ENCODE results near the gene TRAPPC10. TPM values are rescaled to one million over a fixed set of nuclear protein-coding genes. Genes with fewer than 3 reads are reported as not detected.
A peak's percentile ranks its signal among the peaks of the same experiment; 100 is the strongest.

Gene TRAPPC10
- total RNA-seq, 2 experiments from 2014 or later = 98.1 to 101 TPM

DNA sequence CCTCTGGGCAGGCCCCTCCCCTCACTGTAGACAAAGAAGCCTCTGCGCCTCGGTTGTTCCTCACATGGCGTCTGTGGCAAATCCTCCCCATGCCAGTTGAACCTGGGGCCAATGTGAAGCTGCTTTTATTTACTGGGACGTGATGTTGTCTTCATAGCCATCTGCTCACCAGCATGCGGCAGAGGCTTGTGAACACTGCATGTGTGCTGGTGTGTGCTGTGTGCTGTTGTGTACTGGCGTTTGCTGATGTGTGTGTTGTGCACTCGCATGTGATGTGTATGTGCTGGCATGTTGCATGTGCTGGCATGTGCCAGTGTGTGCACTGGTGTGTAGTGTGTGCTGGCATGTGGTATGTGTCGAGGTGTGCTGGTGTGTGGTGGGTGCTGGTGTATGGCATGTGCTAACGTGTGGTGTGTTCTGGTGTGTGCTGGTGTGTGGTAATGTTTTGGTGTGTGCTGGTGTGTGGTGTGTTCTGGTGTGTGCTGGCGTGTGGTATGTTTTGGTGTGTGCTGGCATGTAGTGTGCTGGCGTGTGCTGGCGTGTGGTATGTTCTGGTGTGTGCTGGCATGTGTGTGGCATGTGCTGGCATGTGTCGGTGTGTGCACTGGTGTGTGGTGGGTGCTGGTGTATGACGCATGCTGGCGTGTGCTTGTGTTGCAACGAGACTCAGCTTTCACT lies 37.2 kb upstream of the TRAPPC10 start:
- H3K27me3 Mint-ChIP-seq = no peaks in the 10 kb centered on the region
- DNase-seq (peak in 1 of 14 experiments; percentile 13), ATAC-seq (ENCODE audit: poor library complexity) (peak; percentile 41)
- H3K36me3 ChIP-seq (ENCODE audit: insufficient read depth, low read length) = peaks cover 39% of the 10 kb centered on the region
- H3K4me3 Mint-ChIP-seq = no peak overlapping the region
- peaks cover 10% of the 10 kb centered on the region for H3K4me1 Mint-ChIP-seq (ENCODE audit: low read depth)
- H3K9me3 Mint-ChIP-seq = no peaks in the 10 kb centered on the region
- H3K4me3 ChIP-seq (ENCODE audit: low read length) = no peak overlapping the region
- peaks cover 66% of the 10 kb centered on the region for H3K36me3 Mint-ChIP-seq (ENCODE audit: low read depth)
- intact Hi-C loops (cut with DNase I, micrococcal nuclease) = loop anchor here (1.0 kb wide), 2 partner anchors 36 to 165 kb away; no protein-coding TSS in a partner anchor
- ChIA-PET CTCF (interaction anchor here (0.5 to 1.6 kb wide), 18 partner anchors 10 to 853 kb away, joined by 3 to 24 read pairs (median 3); no protein-coding TSS in a partner anchor), POLR2A (interaction anchor here (1.1 to 1.6 kb wide), 2 partner anchors 57 to 164 kb away, joined by 3 to 4 read pairs; no protein-coding TSS in a partner anchor)
- H3K9me3 ChIP-seq (ENCODE audit: control insufficient read depth in 1 of 2, insufficient read depth in 1 of 2, low read length in 2 of 2) = no peaks in the 10 kb centered on the region
- TF ChIP-seq, protein P1, sequence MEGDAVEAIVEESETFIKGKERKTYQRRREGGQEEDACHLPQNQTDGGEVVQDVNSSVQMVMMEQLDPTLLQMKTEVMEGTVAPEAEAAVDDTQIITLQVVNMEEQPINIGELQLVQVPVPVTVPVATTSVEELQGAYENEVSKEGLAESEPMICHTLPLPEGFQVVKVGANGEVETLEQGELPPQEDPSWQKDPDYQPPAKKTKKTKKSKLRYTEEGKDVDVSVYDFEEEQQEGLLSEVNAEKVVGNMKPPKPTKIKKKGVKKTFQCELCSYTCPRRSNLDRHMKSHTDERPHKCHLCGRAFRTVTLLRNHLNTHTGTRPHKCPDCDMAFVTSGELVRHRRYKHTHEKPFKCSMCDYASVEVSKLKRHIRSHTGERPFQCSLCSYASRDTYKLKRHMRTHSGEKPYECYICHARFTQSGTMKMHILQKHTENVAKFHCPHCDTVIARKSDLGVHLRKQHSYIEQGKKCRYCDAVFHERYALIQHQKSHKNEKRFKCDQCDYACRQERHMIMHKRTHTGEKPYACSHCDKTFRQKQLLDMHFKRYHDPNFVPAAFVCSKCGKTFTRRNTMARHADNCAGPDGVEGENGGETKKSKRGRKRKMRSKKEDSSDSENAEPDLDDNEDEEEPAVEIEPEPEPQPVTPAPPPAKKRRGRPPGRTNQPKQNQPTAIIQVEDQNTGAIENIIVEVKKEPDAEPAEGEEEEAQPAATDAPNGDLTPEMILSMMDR (IDR thresholded peaks at IDR 0.05) = no peak
- H3K27ac ChIP-seq (ENCODE audit: low read depth in 1 of 2, low read length in 2 of 2) = no peak overlapping the region
- H3K27ac Mint-ChIP-seq = peak overlapping the region; percentile 80
- H3K27me3 ChIP-seq (ENCODE audit: control insufficient read depth in 1 of 2, insufficient read depth in 2 of 2, low read length in 2 of 2) = no peaks in the 10 kb centered on the region
- peaks cover 5% of the 10 kb centered on the region for H3K4me1 ChIP-seq (ENCODE audit: insufficient read depth, low read length)

DNA sequence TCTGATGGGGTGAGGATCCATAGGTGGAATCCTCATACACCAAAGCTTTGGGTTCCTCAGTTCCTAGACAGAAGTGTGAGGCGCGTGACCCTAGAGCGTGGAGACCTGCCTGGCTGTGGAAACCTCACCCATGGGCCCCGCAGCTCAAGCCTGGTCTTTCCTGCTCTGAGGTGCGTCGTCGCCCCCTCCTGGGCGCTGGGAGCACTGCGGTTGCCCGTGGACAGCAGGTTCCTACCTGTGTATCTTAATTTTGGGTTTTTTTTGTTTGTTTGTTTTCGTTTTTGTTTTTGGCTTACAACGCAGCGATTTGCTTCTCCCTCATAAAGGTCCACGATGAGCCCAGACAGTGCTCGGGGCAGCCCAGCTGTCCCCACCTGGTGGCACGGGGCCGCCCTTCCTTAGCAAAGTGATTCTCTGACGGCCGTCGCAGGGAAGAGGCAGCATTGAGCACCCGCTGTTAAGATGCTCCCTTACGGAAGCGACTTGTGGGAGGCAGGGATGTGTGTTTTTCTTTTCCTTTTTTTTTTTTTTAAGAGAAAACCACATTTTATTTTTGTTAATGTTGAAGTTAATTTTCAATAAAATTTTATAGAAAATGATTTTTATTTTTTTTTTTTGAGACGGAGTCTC lies 36.5 kb upstream of the TRAPPC10 start:
- TF ChIP-seq, protein P1 (IDR thresholded peaks at IDR 0.05) = peak; percentile 90
- H3K27ac ChIP-seq (ENCODE audit: low read depth in 1 of 2, low read length in 2 of 2) = no peak overlapping the region
- no peak overlapping the region for H3K4me3 Mint-ChIP-seq
- CTCF ChIA-PET = interaction anchor here (0.5 to 1.6 kb wide), 18 partner anchors 9 to 853 kb away, joined by 3 to 24 read pairs (median 3); no protein-coding TSS in a partner anchor
- no peak overlapping the region for H3K4me3 ChIP-seq (ENCODE audit: low read length)
- intact Hi-C loops (cut with DNase I, micrococcal nuclease) = loop anchor here (1.0 kb wide), 2 partner anchors 36 to 165 kb away; no protein-coding TSS in a partner anchor
- peaks cover 60% of the 10 kb centered on the region for H3K36me3 Mint-ChIP-seq (ENCODE audit: low read depth)
- DNase-seq (peak; percentile 74 to 88 (median 80)), ATAC-seq (ENCODE audit: poor library complexity) (peak; percentile 97)
- POLR2A ChIA-PET = interaction anchor here (1.1 to 1.6 kb wide), 2 partner anchors 57 to 165 kb away, joined by 3 to 4 read pairs; no protein-coding TSS in a partner anchor
- peak overlapping the region; percentile 80 for H3K27ac Mint-ChIP-seq
- peaks cover 10% of the 10 kb centered on the region for H3K4me1 Mint-ChIP-seq (ENCODE audit: low read depth)
- H3K9me3 ChIP-seq (ENCODE audit: control insufficient read depth in 1 of 2, insufficient read depth in 1 of 2, low read length in 2 of 2) = no peaks in the 10 kb centered on the region
- no peaks in the 10 kb centered on the region for H3K9me3 Mint-ChIP-seq
- H3K27me3 Mint-ChIP-seq = no peaks in the 10 kb centered on the region
- peaks cover 5% of the 10 kb centered on the region for H3K4me1 ChIP-seq (ENCODE audit: insufficient read depth, low read length)
- H3K36me3 ChIP-seq (ENCODE audit: insufficient read depth, low read length) = peaks cover 36% of the 10 kb centered on the region
- H3K27me3 ChIP-seq (ENCODE audit: control insufficient read depth in 1 of 2, insufficient read depth in 2 of 2, low read length in 2 of 2) = no peaks in the 10 kb centered on the region

DNA sequence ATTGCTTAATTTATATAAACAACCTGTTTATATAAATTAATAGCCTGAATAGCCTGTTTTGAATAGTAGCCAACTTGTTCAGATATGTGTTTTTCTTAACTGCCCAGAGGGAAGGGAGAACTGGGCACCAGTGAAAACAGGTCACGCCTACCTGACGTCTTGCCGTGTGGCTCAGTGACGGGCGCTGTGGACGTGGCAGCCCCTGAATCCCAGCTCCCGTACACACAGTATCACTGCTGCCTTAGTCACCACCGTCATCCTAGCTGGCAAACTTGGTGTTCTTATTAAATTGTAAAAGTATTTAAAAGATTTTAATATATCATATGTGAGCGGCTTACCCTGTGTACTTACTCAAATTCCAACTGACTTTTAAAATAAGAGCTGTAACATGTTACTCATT lies 35.4 kb upstream of the TRAPPC10 start:
- TF ChIP-seq, protein P1 (IDR thresholded peaks at IDR 0.05) = no peak
- no peak for DNase-seq
- H3K27me3 Mint-ChIP-seq = no peaks in the 10 kb centered on the region
- no peak overlapping the region for H3K4me3 Mint-ChIP-seq
- H3K9me3 Mint-ChIP-seq = no peaks in the 10 kb centered on the region
- intact Hi-C loops (cut with DNase I, micrococcal nuclease) = no loop called here
- Histone ChIP-seq H3K36me3 (ENCODE audit: insufficient read depth, low read length) (peaks cover 37% of the 10 kb centered on the region), H3K27ac (ENCODE audit: low read depth in 1 of 2, low read length in 2 of 2) (no peak overlapping the region), H3K4me1 (ENCODE audit: insufficient read depth, low read length) (peaks cover 5% of the 10 kb centered on the region), H3K9me3 (ENCODE audit: control insufficient read depth in 1 of 2, insufficient read depth in 1 of 2, low read length in 2 of 2) (no peaks in the 10 kb centered on the region), H3K4me3 (ENCODE audit: low read length) (no peak overlapping the region), H3K27me3 (ENCODE audit: control insufficient read depth in 1 of 2, insufficient read depth in 2 of 2, low read length in 2 of 2) (no peaks in the 10 kb centered on the region)
- ChIA-PET CTCF (interaction anchor here (1.8 kb wide), 1 partner anchor 166 kb away, joined by 5 read pairs; no protein-coding TSS in a partner anchor), POLR2A (interaction anchor here (1.6 kb wide), 1 partner anchor 166 kb away, joined by 4 read pairs; no protein-coding TSS in a partner anchor)
- no peak overlapping the region for H3K27ac Mint-ChIP-seq
- peaks cover 10% of the 10 kb centered on the region for H3K4me1 Mint-ChIP-seq (ENCODE audit: low read depth)
- no peak for ATAC-seq (ENCODE audit: poor library complexity)
- H3K36me3 Mint-ChIP-seq (ENCODE audit: low read depth) = peaks cover 53% of the 10 kb centered on the region
